ENCODE measurements around the gene NBAS.

NBAS gene

GRCh38 chr2:15400240-15400826, 160.8 kb downstream of the NBAS start:
- DNase-seq: no peak

DNA sequence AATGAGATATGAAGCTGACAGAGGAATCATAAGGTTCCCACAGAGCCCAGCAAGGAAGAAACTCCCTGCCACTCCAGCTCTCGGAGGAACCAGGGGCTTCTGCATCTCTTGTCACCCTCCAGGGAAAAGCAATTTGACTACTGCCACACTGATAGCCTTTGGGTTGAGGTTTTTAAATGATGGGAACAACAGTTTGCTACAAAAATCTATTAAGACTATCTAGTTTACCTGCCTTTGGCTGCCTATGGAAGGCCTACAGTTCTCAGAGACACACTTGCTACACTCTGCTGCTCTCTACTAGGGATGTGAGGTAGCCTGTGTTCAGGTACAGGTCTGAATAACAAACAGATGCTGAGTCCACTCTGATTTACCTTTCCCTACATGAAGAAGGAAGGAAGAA, 161.9 kb downstream of the NBAS start:
- DNase-seq: no peak

GRCh38 chr2:15391751-15392150, 169.4 kb downstream of the NBAS start:
- no peak for DNase-seq

DNA sequence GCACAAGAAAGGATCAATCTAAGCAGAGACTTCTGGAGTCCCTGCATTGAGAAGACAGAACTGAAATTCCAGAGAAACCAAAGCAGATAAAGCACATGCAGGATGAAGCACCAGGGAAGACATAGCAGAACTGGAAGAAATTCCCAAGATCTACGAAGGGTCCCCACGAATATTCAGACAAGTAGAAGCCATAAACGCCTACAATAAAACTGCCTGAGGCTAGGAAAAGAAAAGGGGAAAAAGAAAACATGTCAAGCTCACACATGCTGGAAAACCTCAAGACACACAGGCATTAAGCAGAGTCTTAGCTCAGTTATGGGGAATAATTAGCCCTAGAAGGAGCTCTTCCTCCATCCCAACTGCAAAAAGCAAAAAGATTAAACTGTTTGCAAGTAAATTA, 171.2 kb downstream of the NBAS start:
- no peak for DNase-seq

DNA sequence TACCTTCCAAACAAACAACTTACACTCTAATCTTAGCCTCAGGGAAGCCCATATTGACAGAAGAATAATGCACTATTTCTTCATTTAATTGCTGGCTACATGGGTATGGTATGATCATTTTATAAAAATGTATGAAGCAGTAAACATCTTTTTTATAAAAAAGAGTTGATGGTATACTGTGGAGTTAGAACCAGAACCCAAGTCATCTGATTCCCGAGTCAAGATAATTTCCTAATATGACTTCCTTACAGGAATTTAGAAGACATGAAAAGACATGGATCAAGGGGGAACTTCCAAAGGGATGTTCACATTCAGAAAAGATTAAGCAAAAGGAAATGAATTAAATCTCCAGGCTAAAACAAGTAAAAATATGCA, 171.8 kb downstream of the NBAS start:
- no peak for DNase-seq

GRCh38 chr2:15388406-15389325, 172.5 kb downstream of the NBAS start:
- no peak for DNase-seq

DNA sequence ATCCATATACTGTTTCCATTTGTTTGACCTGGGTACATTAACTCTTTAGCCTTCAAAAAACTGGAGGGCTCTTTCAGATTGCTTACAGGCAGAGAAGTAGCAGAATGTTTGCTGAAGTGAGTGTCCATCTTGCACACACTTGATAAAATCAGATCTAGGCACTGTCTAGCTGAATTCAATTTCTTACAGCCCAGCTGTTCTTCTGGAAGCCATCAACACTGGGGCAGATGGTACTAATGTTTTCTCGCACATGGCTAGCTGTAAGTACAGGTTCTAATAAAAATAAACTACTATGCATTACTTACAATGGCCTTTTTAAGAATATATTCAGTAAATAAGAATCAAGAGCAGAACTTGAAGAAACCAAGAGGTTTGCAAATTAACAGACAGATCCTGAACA, 175.9 kb downstream of the NBAS start:
- no peak for DNase-seq

- DNase-seq: no peak
These were observed 177.3 kb downstream of the NBAS start for GRCh38 chr2:15383695-15384350.

DNA sequence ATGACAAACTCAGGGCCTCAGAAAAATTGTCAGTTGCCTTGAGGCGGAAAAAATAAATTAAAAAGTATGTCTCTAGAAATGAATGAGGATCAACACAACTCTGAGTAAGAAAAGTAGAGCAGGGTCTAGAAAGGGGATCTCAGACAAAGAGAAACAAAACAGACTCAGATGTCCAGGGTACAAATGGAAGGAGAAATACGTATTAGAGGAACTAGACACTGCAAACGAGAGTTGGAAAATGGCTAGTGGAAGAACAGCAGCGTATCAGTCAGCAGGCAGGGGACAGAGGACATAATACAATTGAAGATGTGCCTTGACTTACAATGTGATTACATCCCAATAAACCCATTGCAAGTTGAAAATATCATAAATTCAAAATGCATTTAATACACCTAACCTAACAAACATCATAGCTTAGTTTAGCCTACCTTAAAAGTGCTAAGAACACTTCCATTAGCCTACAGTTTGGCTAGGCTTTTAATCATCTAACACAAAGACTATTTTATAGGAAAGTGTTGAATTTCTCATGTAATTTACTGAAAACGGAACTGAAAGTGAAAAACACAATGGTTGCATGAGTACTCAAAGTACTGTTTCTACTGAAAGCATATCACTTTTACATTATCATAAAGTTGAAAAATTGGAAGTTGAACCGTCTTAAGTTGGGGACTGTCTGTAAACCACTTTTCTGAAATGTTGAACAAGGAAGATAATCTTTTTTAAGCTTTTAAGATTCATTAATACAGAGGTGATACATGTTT, 182.8 kb downstream of the NBAS start:
- DNase-seq: no peak

DNA sequence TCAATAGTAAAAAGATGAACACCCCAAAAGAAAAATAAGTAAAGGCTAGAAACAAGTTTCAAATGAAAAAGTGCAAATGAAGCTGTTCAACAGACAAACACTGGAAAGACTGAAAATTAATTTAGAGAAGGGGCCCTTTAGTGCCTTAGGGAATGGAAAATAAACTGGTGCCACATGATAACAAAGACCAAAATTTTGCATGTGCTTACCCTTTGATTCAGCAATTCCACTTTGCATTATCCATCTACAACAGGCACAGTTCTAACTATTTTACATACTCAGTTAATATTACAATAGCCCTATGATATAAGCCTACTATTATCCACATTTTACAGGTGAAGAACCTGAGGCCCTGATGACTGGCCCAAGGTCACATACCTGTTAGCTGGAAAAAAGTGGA, 183.9 kb downstream of the NBAS start:
- no peak for DNase-seq

GRCh38 chr2:15372019-15372418, 189.1 kb downstream of the NBAS start:
- no peak for DNase-seq

DNA sequence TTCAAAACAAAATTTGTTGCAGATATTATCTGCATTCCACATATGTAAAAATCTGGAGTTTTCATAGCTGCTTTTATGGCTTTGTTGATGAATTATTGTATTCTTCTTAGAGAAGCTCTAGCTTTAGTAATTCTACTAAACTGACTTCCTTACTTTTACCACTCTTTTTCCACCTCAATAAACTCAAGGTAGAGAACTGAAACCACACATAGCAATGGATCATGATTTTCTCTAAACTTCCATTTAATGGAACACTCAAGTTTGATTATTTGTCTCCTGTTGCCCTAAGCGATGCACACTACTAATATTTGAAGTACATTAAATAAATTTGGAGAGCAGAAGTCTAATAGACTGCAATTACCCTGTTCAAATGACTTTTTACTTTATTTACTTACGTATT, 192.0 kb downstream of the NBAS start:
- DNase-seq: no peak

- no peak for DNase-seq
These were observed 193.4 kb downstream of the NBAS start for GRCh38 chr2:15367715-15368114.

GRCh38 chr2:15367205-15367604, 193.9 kb downstream of the NBAS start:
- no peak for DNase-seq

GRCh38 chr2:15365411-15365810, 195.7 kb downstream of the NBAS start:
- DNase-seq: no peak

DNA sequence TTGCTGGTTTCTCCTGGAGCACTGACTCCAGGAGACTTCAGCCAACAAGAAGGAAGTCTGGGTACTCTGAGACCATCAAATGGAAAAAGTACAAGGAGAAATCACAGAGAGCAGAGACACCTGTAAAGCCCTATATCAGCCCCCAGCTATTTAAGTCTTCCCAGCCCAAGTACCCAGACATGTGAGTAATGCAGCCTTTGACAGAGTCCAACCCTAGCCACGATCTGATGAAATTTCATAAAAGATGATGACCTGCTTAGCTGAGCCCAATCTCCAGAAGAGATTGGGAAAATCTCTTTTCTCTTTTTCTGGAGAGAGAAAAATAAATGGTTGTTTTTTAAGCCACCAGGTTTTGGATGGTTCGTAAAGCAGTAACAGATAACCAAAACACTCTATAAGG, 196.6 kb downstream of the NBAS start:
- DNase-seq: no peak

- DNase-seq: no peak
These were observed 197.4 kb downstream of the NBAS start for GRCh38 chr2:15363734-15364133.

DNA sequence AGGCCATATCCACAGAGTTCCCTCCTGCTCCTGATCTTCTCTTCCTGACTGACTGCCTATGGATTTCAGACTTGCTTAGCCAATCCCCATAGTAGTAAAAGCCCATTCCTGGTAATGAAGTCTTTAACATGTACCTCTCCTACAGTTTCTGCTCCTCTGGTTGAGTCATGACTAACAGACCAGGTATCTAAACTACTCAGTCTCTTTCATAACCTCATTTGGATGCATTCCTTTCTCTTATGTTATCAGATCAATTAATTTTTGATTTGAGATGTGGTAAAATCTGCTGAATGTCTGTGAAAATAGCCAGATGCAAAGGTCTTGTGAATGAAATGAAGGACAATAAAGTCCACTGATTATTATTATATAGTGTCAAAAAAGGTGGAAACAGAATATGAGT, 198.0 kb downstream of the NBAS start:
- DNase-seq: no peak

DNA sequence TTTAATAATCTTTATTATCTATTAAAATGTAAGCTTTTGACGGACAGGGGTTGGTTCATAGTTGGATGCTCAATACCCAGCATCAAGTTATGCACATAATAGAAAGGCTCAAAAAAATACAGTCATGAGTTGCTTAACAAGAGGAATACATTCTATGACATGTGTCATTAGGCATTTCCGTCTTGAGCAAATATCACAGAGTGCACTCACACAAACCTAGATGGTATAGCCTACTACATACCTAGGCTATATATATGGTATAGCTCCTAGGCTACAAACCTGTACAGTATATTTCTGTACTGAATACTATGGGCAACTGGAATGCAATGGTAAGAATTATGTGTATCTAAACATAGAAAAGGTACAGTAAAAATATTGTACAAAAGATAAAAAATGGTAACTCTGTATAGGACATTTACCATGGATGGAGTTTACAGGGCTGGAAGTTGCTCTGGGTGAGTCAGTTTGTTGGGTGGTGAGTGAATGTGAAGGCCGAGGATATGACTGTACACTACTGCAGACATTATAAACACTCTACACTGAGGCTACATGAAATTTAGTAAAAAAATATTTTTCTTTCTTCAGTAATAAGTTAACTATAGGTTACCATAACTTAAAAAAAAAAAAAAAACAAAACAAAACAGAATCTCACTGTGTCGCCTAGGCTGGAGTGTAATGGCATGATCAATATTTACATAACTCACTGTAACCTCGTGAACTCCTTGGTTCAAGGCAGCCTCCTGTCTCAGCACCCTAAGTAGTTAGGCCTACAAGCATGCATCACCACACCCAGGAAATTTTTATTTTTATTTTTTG, 201.2 kb downstream of the NBAS start:
- no peak for DNase-seq

DNA sequence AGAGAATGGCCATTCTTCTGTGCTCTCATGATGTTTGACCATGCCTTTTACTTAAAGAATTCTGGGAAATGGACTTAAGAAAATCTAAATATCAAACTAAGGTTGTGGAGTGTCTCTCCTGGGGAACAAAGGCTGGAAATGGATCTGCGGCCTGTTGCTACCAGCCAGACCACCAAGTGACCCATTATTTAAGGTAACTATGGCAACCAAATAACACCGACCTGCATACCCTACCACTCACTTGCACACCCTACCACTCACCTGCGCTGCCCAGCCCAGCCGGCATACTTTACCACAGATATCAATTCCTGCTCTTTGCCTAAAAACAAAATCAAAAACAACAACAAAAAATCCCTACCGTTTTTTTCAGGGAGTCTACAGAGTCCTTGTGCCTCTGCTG, 203.2 kb downstream of the NBAS start:
- no peak for DNase-seq

DNA sequence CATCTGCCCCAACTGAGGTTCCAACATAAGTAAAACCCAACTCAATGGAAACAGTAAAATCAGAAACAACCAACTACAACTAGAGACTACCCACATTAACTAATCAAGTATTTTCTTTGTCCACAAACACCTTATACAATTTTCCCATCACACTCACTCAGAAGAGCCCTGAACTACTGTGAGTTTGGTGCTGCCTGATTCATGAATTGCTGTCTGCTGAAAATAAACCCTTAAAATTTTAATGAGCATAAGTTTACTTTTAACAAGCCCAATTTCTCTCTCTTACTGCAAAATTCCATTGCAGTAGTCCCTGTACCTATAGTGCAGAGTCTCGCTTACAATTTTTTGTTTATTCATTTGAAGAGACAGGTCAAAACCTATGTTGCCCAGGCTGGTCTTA, 203.9 kb downstream of the NBAS start:
- no peak for DNase-seq

- no peak for DNase-seq
These were observed 205.7 kb downstream of the NBAS start for GRCh38 chr2:15355386-15355785.

All from suppressor macrophage treated with lipopolysaccharide for 1 hour (primary cell).